Right lobe of liver (tissue), 4 donors: ENCODE data around the gene ARSB.

Source experiments
- POLR2A ChIP-seq: fragments of 450-650 bp; IDR thresholded peaks from one replicate; pipeline ENCODE4 v1.6.1; 2017; ENCODE audit warnings: antibody characterized with exemption, mild to moderate bottlenecking
- TF ChIP-seq, protein P1 (sequence below), 4 donors: fragments of 200-600 bp in 3 of 4; fragments of 450-650 bp in 1 of 4; IDR thresholded peaks; one replicate each; pipeline versions ENCODE4 v1.5.1 to v1.8.0; 2016 to 2022; ENCODE audit warnings: antibody characterized with exemption in 4 of 4, mild to moderate bottlenecking in 2 of 4
- donor health status: DM: no; HTN: no; CAD: no.
- donor health status: DM: no; HTN: no; CAD: no.
- donor health status: DM: no; HTN: yes; CAD: no.

DNA sequence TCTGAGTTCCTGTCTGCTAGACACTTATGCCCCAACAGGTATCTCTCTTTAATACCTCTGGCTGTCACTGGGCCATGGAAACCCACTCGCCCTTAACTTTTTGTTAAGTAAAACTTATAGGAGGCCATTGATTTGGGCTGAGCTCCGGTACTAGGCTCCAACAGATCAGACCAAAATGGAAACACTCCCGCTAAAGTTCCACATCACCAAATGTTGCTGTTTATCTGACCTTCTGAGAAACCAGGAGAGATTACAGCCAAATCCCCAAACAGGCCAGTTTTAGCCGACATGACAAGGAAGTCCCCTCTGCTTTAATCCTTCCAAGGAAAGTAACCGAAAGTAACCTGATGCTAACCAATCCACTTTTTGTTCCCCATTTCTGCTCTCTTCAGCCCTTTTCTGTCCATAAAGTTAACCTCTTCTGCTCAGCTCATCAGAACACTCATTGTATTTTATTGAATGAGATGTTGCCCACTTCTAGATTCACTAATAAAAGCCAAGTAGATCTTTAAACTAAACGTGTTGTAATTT, 221.4 kb downstream of the ARSB start:
- TF ChIP-seq, protein P1, sequence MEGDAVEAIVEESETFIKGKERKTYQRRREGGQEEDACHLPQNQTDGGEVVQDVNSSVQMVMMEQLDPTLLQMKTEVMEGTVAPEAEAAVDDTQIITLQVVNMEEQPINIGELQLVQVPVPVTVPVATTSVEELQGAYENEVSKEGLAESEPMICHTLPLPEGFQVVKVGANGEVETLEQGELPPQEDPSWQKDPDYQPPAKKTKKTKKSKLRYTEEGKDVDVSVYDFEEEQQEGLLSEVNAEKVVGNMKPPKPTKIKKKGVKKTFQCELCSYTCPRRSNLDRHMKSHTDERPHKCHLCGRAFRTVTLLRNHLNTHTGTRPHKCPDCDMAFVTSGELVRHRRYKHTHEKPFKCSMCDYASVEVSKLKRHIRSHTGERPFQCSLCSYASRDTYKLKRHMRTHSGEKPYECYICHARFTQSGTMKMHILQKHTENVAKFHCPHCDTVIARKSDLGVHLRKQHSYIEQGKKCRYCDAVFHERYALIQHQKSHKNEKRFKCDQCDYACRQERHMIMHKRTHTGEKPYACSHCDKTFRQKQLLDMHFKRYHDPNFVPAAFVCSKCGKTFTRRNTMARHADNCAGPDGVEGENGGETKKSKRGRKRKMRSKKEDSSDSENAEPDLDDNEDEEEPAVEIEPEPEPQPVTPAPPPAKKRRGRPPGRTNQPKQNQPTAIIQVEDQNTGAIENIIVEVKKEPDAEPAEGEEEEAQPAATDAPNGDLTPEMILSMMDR (IDR thresholded peaks at IDR 0.05) = no peak
- no peak for TF ChIP-seq POLR2A
